SK-N-SH (cell line): Measurements from ENCODE around the gene AUTS2. TPM values are rescaled to one million over a fixed set of nuclear protein-coding genes. Genes with fewer than 3 reads are reported as not detected.

ENCODE experiments used
- CTCF ChIA-PET: fragments of 300-600, 350-600 bp; formaldehyde crosslinking; extraction: SDS; loops from one replicate; lab custom pipeline; 2021; lab: Yijun Ruan, JAX
- POLR2A ChIA-PET: fragments of 350-600 bp; sonication (Branson Sonifier 250); formaldehyde crosslinking; extraction: SDS; loops from one replicate; lab custom pipeline; 2020; ENCODE audit warnings: antibody characterized with exemption, inconsistent platforms; lab: Yijun Ruan, JAX
- DNase-seq: peaks from one replicate; pipeline ENCODE4 v3.0.0; 2012
- H2AFZ ChIP-seq: fragments of 200-600 bp; sonication (generic); 2 replicates; pipeline ENCODE4 v1.8.1; 2016; ENCODE audit warnings: antibody characterized with exemption, mild to moderate bottlenecking, low read depth
- H3F3A ChIP-seq: fragments of 200-600 bp; sonication (generic); replicated peaks from 2 replicates; pipeline ENCODE3; 2016; ENCODE audit warnings: antibody characterized with exemption, mild to moderate bottlenecking; ENCODE audit not compliant: insufficient read depth
- H3K27ac ChIP-seq, 2 experiments: fragments of 200-500 bp in 1 of 2; fragments of 200-600 bp in 1 of 2; sonication (Bioruptor generic) in 1 of 2; sonication (generic), shearing (Covaris generic) in 1 of 2; 2 replicates each; pipeline versions ENCODE4 v1.5.1 to v1.6.1; 2014 to 2016; ENCODE audit warnings: low read depth in 2 of 2, inconsistent platforms in 1 of 2, low read length in 1 of 2, mild to moderate bottlenecking in 1 of 2, mixed read lengths in 1 of 2
- H3K27me3 ChIP-seq: fragments of 200-600 bp; sonication (generic), shearing (Covaris generic); 2 replicates; pipeline ENCODE4 v1.6.1; 2016; ENCODE audit warnings: mixed run types; ENCODE audit not compliant: insufficient read depth
- H3K36me3 ChIP-seq, 2 experiments: fragments of 200-500 bp in 1 of 2; fragments of 200-600 bp in 1 of 2; sonication (Bioruptor generic) in 1 of 2; sonication (generic) in 1 of 2; replicated peaks in 1 of 2; 2 replicates each; pipeline versions ENCODE3 to v1.5.1; 2014 to 2016; ENCODE audit warnings: low read length in 1 of 2, mild to moderate bottlenecking in 1 of 2; ENCODE audit not compliant: insufficient read depth in 2 of 2, control insufficient read depth in 1 of 2
- H3K4me1 ChIP-seq, 2 experiments: fragments of 200-500 bp in 1 of 2; fragments of 200-600 bp in 1 of 2; sonication (Bioruptor generic) in 1 of 2; sonication (generic), shearing (Covaris generic) in 1 of 2; 2 replicates each; pipeline versions ENCODE4 v1.5.1 to v1.6.1; 2014 to 2016; ENCODE audit warnings: low read depth in 1 of 2, low read length in 1 of 2, mixed run types in 1 of 2; ENCODE audit not compliant: insufficient read depth in 2 of 2, control insufficient read depth in 1 of 2
- H3K4me2 ChIP-seq: fragments of 200-600 bp; sonication (generic), shearing (Covaris generic); 2 replicates; pipeline ENCODE4 v1.6.1; 2017; ENCODE audit warnings: mixed run types
- H3K4me3 ChIP-seq, 2 experiments: fragments of 200-500 bp in 1 of 2; fragments of 200-600 bp in 1 of 2; sonication (Bioruptor generic) in 1 of 2; sonication (generic), shearing (Covaris generic) in 1 of 2; 2 replicates each; pipeline versions ENCODE4 v1.5.1 to v1.8.1; 2014 to 2016; ENCODE audit warnings: low read depth in 2 of 2, inconsistent platforms in 1 of 2, low read length in 1 of 2, mild to moderate bottlenecking in 1 of 2, mixed read lengths in 1 of 2, moderate library complexity in 1 of 2
- H3K79me2 ChIP-seq: fragments of 200-600 bp; sonication (generic); 2 replicates; pipeline ENCODE4 v1.8.1; 2017; ENCODE audit warnings: mild to moderate bottlenecking; ENCODE audit not compliant: insufficient read depth
- H3K9ac ChIP-seq: fragments of 200-600 bp; sonication (generic); 2 replicates; pipeline ENCODE4 v1.6.1; 2017; ENCODE audit warnings: mixed run types
- H3K9me2 ChIP-seq: fragments of 200-600 bp; sonication (generic); 2 replicates; pipeline ENCODE4 v1.6.1; 2017; ENCODE audit warnings: mixed run types
- H3K9me3 ChIP-seq: fragments of 200-600 bp; sonication (generic); 2 replicates; pipeline ENCODE4 v1.6.1; 2017; ENCODE audit warnings: mixed run types, mild to moderate bottlenecking, moderate library complexity
- H4K20me1 ChIP-seq: fragments of 200-600 bp; sonication (generic); 2 replicates; pipeline ENCODE4 v1.6.1; 2017; ENCODE audit warnings: mild to moderate bottlenecking, mixed run types; ENCODE audit not compliant: insufficient read depth
- CTCF ChIP-seq: fragments of 200-600 bp; sonication (generic); IDR thresholded peaks from 2 replicates; pipeline ENCODE4 v1.6.1; 2017; ENCODE audit warnings: antibody characterized with exemption, mild to moderate bottlenecking, moderate library complexity
- ELF1 ChIP-seq: IDR thresholded peaks from 2 replicates; pipeline ENCODE4 v1.4.0; 2012
- EP300 ChIP-seq, 2 experiments: IDR thresholded peaks; 2 replicates each; pipeline versions ENCODE4 v1.4.0 to v1.6.1; 2012; ENCODE audit warnings: borderline replicate concordance in 1 of 2, low read depth in 1 of 2, low read length in 1 of 2
- FOSL2 ChIP-seq: IDR thresholded peaks from 2 replicates; pipeline ENCODE4 v1.4.0; 2012; ENCODE audit warnings: low read depth, mild to moderate bottlenecking, moderate library complexity, borderline replicate concordance
- GABPA ChIP-seq: IDR thresholded peaks from 2 replicates; pipeline ENCODE4 v1.4.0; 2012; ENCODE audit warnings: low read depth, mild to moderate bottlenecking
- GATA2 ChIP-seq: sonication (generic); formaldehyde crosslinking; IDR thresholded peaks from 2 replicates; pipeline ENCODE4 v1.5.0; 2020; ENCODE audit warnings: mild to moderate bottlenecking, missing genetic modification reagents
- IRF3 ChIP-seq: fragments of 150-350 bp; IDR thresholded peaks from 2 replicates; pipeline ENCODE4 v1.6.1; 2016; ENCODE audit warnings: mild to moderate bottlenecking, low read depth, low read length
- MXI1 ChIP-seq: IDR thresholded peaks from 2 replicates; pipeline ENCODE4 v1.6.1; 2012; ENCODE audit warnings: mild to moderate bottlenecking, low read depth, low read length, improper control_type of control experiment
- NFIC ChIP-seq: IDR thresholded peaks from 2 replicates; pipeline ENCODE4 v1.4.0; 2012; ENCODE audit warnings: borderline replicate concordance
- NRF1 ChIP-seq: IDR thresholded peaks from 2 replicates; pipeline ENCODE4 v1.6.1; 2012; ENCODE audit warnings: low read depth, mild to moderate bottlenecking, low read length
- PBX3 ChIP-seq: IDR thresholded peaks from 2 replicates; pipeline ENCODE4; 2012
- RAD21 ChIP-seq: IDR thresholded peaks from 2 replicates; pipeline ENCODE4 v1.6.1; 2012; ENCODE audit warnings: mild to moderate bottlenecking, low read length
- RCOR1 ChIP-seq: fragments of 150-350 bp; IDR thresholded peaks from 2 replicates; pipeline ENCODE4 v1.6.1; 2017; ENCODE audit warnings: antibody characterized with exemption, low read length
- RXRA ChIP-seq: IDR thresholded peaks from 2 replicates; pipeline ENCODE4 v1.4.0; 2012; ENCODE audit warnings: low read depth, mild to moderate bottlenecking, borderline replicate concordance
- SMC3 ChIP-seq: IDR thresholded peaks from 2 replicates; pipeline ENCODE4 v1.6.1; 2012; ENCODE audit warnings: low read depth, low read length, improper control_type of control experiment
- TCF12 ChIP-seq: IDR thresholded peaks from 2 replicates; pipeline ENCODE4 v1.4.0; 2012
- ZBTB33 ChIP-seq: IDR thresholded peaks from 2 replicates; pipeline ENCODE4 v1.4.0; 2012; ENCODE audit warnings: low read depth, borderline replicate concordance
- WGBS: methylation state at CpG from one replicate; pipeline ENCODE4 v1.1.6; 2017; ENCODE audit warnings: low lambda C conversion rate; 5-methylcytosine and 5-hydroxymethylcytosine counted together
- polyA plus RNA-seq, 3 experiments: library from polyadenylated mRNA; depleted of rRNA; stranded (reverse); fragments of >200 nt; gene quantifications; 2 replicates each; pipeline ENCODE4 v1.2.3, GENCODE V29; 2012

Gene AUTS2
- polyA plus RNA-seq, 1 of the 3 experiments (the other 2 are of a cell fraction): 15.6 TPM

- Histone ChIP-seq H3F3A (no peaks in the 10 kb centered on the region), H3K9me2 (no peaks in the 10 kb centered on the region), H3K9ac (no peak overlapping the region), H3K4me1 (no peaks in the 10 kb centered on the region; a peak in 1 of 4 replicates), H3K79me2 (no peaks in the 10 kb centered on the region), H3K27ac (no peak overlapping the region), H4K20me1 (no peaks in the 10 kb centered on the region), H3K27me3 (0 out of 2 replicates have a peak, but pooled peaks cover 3% of the 10 kb centered on the region), H3K4me2 (no peak overlapping the region), H2AFZ (no peak overlapping the region), H3K36me3 (no peaks in the 10 kb centered on the region), H3K9me3 (no peaks in the 10 kb centered on the region), H3K4me3 (no peak overlapping the region)
- TF ChIP-seq EP300 (IDR thresholded peaks at IDR 0.05; ENCODE audit: borderline replicate concordance in 1 of 2, low read depth in 1 of 2, low read length in 1 of 2) (no peak), RXRA (no peak), RCOR1 (no peak), RAD21 (no peak), NRF1 (no peak), GATA2 (CRISPR knock-in tag) (no peak), GABPA (no peak), IRF3 (no peak), ZBTB33 (no peak), SMC3 (no peak), PBX3 (no peak), CTCF (no peak), ELF1 (no peak), TCF12 (no peak), NFIC (no peak), FOSL2 (no peak), MXI1 (no peak)
- WGBS: 29% methylated on average over 3 of the region's 3 CpGs
- DNase-seq: no peak
- ChIA-PET POLR2A (no interaction called here), CTCF (interaction anchor here (3.5 kb wide), 1 partner anchor 18 kb away, joined by 20 read pairs; no protein-coding TSS in a partner anchor)
Observed at GRCh38 chr7:70810558-70811139, 1212.4 kb downstream of the AUTS2 start.
